Measurements from ENCODE around the gene SNX8.

- TF ChIP-seq CTCF (IDR thresholded peaks at IDR 0.05; ENCODE audit: low read depth, low read length) (no peak), EZH2phosphoT487 (IDR thresholded peaks at IDR 0.05; ENCODE audit: low read depth) (no peak)
Measured at GRCh38 chr7:2243458-2243857, 70.8 kb downstream of the SNX8 start.
